Renal cortical epithelial cell (primary cell): ENCODE results near the gene KCNG2. TPM values are rescaled to one million over a fixed set of nuclear protein-coding genes. Genes with fewer than 3 reads are reported as not detected.
A peak's percentile ranks its signal among the peaks of the same experiment; 100 is the strongest.

ENCODE experiments used
- DNase-seq: peaks from one replicate; pipeline ENCODE4 v3.0.0-alpha.2; 2011; ENCODE audit warnings: low read depth
- total RNA-seq: library from RNA; depleted of rRNA; stranded (reverse); fragments of >200 nt; gene quantifications from 2 replicates; pipeline ENCODE4 v1.2.3, GENCODE V29; 2014

Gene KCNG2
- total RNA-seq, 1 donor from 2014 or later, result 0.20 TPM

DNA sequence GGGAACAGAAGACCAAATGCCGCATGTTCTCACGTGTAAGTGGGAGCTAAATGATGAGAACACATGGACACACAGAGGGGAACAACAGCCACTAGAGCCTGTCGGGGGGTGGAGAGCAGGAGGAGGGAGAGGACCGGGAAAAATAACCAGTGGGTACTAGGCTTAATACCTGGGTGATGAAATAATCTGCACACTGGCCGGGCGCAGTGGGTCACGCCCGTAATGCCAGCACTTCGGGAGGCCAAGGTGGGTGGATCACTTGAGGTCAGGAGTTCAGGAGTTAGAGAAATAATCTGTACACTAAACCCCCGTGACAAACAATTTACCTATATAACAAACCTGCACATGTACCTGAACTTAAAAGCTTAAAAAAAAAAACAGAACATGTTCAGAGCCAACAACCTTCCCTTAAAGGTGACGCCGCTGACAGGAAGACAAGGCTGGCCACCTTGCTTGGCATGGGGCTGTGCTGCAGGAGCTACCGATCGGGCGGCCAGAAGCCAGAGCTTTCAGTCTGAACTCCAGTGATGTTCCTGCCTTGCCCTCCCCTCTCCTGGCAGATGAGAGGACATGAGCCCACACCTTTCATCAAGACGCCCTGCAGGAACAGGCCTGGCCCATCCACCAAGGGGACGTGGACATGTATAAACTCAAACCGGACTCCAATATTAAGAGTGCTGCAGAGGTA is 142.5 kb downstream of the KCNG2 start:
- DNase-seq, result no peak

DNA sequence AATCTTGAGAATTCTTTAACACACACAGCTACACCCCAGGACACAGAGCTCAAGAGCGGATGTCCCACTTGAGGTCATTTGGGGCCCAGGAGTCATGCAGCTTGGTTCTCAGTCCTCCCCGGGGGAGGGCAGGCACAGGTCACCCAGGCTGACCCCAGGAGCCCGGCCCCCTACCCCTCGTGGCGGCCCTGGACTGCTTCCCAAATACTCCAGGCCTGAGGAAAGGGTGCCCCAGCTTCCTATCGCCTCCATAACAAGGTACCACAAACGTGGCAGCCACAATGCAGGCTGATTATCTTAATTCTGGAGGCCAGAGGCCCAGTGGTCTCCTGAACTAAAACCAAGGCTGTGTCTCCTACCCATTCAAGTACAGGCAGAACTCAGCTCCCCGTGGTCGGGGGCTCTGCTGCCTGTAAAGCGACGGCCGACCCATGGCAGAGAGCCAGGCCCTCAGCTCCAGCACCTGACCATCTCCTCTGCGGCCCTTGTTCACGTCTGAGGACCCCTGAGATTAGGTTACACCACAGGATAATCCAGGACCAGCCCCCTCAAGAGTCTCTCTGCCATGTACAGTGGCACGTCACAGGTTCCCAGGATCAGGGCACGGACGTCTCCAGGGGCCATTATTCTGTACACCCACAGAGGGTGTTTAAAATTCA is 143.2 kb downstream of the KCNG2 start:
- no peak for DNase-seq

DNA sequence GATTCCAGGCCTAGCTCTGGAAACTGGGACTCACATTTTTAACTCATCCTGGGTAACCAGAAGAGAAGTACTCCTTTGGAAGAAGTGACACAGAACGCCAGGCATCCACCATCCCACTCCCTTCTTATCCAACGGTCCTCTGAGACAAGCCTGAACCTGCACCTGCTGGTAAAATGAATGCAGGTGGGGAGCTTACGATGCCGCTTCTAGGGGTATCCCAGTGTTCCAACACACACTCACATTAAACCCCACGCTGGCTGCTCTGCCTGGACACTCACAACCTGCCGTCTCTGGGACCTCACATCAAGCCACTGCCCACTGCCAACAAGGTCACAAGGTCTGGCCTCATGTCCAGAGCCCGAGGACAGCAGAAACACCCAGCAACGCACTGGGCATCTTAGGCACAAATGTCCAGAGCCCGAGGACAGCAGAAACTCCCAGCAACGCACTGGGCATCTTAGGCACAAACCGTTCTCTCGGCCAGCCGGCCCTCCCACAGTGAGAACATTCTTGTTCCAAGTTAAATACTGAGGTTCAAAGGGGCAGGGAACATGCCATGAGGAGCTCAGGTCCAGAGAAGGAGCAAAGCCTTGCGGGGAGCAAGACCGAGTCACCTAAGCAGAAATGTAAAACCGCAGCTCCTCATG is 143.9 kb downstream of the KCNG2 start:
- no peak for DNase-seq

DNA sequence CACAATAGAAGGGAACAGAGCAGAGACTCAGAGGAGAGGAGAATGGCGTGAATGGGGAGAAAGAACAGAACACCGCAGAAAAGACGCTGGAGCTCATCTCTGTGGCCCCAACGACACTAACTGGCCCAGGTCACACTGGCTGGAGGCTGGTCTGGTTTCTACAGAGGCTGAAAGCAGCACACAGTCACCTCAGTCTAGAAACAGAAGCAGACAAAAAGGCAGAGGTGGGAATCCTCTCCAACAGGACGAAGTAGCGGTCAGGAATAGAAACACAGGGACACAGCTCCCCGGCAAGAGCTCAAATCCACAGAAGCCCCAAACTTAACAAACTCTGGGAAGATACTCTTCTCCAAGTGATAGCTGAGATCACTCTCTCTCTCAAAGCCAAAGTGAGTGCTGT is 144.5 kb downstream of the KCNG2 start:
- DNase-seq, result no peak

DNA sequence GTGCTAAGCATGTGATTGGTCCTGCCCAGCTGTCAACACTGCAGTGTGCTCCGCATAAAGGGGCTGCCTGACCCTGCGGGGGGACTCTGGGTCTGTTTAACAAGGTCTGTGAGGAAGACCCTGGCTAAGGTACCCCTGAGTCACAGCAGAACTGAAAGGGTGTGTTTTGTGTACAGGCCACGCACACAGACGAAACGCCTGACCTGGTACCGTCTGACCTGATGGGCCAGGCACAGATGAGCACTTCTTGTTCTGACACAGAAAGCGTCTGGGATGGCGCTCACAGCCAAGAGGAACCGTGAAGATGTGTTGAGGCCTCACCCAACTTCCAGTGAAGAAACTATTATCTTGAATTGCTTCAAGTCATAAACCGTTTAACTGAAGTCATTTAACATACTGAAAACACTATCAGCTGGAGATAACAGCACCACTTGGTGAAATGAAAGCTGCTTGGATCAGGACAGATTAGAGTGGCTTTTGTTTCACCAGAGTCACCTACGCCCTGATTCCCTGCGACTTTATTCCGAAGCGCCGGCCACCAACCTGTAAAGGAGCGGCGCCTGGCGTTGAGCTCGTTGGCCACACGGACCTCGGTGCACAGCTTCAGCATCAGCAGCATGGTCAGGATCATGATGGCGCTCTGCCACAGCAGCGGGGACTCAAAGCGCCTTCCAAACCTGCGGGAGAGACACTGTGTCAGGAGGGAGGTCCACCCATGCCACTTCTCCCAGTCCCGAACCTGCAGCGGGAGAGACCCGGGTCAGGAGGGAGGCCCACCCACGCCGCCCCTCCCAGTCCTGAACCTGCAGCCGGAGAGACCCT is 145.3 kb downstream of the KCNG2 start:
- no peak for DNase-seq

DNA sequence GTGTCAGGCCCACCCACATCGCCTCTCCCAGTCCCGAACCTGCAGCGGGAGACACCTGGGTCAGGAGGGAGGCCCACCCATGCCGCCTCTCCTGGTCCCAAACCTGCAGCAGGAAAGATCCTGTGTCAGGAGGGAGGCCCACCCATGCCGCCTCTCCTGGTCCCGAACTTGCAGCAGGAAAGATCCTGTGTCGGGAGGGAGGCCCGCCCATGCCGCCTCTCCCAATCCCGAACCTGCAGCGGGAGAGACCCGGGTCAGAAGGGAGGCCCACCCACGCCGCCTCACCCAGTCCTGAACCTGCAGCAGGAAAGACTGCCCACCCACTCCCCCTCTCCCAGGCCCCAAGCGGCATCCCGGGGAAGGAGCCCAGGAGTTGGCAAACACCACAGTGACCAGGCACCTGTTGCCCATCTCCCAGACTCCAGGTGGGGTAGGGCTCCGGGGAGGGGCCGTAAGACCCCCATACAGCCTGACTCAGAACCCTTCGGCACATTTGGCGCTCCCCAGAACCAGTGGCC is 145.9 kb downstream of the KCNG2 start:
- no peak for DNase-seq

DNA sequence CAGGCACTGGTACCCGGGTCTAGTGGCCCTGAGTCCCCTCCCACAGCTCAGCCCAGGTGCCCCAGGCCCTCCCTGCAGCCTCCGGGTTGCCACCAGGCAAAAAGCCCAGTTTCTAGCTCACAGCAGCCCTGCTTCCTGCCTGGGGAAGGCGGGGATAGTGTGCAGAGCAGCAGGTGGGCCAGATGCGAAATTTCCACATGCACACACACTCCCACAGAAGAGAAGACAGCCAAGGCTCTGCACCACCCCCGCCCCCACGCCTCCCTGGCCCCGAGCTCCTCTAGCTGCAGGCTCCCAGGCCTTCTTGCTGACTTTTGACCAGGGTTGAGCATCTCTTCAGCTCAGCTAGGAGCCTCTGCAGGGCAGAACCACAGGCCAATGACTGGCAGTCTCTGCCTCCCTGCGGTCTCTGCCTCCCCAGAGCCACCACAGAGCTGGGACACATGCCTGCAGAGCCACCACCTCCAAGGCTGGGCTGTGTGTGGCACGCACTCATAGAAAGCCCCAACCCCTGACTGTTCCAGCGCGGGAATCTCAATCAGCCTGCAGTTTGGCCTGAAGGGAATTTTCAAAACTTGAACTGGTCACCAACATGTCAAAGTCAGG is 146.5 kb downstream of the KCNG2 start:
- DNase-seq, result no peak

DNA sequence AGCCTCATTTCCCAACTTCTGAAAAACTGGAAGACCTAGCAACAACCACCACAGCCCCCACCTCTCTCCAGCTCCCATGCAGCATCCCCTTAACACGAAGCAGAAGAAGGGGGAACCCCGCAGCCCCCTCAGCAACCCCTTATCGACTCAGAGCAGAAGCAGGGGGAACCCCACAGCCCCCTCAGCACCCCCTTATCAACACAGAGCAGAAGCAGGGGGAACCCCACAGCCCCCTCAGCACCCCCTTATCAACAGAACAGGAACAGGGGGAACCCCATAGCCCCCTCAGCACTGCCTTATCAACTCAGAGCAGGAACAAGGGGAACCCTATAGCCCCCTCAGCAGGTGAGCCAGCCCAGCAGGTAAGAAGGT is 147.0 kb downstream of the KCNG2 start:
- no peak for DNase-seq

DNA sequence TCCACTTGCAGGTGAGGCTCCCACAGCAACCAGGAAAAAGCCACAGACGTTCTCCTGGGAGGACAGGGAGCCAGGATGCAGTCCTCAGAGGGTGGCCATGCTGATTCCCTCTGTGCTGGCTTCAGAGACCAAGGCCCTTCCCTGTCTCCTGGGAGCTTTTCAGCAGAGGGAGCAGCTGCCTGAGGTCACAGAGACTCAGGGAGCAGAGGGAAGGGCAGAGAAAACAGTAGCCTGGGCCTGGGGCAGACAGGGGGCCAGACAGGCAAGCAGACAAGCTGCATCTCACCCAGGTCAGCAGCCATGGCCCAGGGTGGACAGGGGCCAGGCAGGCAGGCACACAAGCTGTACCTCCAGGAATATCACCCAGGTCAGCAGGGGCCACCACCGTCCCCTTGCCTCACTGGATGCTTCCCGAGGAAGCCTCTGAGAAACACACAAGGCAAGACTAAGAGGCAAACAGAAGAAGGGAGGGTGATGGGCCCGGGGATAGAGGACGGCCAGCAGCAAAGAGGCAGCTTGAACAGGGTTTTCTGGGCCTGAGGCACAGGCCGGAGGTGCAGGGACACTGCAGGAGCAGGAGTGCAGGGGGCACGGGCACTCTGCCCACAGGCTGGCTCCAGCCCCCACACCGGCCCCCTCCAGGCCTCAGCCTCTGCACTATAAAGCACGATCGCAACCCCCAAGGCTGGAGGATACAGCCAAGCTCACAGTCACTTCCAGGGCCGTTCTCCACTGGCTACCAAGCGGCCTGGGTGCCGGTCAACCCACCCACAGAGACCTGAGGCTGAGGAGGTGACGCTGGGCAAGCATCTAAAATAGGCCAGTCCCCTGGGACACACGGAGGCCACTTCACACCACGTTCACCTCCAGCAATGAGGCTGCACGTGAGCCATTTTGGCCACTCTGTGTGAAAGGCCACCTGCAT is 147.6 kb downstream of the KCNG2 start:
- DNase-seq, result no peak

DNA sequence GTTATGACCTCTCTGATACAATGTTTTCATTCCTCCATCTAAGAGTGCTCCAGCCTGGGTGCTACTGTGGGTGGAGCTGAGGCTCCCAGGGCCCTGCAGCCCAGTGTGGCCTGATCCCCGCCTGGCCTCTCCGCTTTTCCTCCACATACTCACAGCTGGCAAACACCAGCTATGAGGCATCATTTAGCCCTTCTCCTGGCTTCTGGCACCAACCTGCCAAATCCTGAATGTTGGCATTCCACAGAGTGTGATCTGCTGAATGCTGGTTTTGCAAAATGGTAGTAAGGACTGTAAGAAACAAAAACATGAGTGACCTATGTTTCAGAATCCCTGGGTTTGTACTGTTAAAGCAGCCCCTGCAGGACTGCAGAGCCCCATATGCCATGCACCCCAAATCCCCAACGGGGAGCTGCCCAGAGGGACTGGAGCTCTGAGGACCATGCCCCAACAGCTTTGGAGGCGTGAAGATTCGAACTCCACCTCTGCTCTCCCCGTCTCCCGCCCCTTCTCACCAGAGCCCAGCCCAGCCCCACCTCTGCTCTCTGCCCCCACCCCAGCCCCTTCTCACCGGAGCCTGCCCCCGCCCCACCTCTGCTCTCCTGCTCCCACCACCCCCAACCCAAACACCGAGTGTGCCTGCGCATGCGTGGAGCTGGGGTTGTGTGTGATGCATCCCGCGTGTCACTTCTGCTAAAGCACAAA is 149.5 kb downstream of the KCNG2 start:
- DNase-seq, result no peak

DNA sequence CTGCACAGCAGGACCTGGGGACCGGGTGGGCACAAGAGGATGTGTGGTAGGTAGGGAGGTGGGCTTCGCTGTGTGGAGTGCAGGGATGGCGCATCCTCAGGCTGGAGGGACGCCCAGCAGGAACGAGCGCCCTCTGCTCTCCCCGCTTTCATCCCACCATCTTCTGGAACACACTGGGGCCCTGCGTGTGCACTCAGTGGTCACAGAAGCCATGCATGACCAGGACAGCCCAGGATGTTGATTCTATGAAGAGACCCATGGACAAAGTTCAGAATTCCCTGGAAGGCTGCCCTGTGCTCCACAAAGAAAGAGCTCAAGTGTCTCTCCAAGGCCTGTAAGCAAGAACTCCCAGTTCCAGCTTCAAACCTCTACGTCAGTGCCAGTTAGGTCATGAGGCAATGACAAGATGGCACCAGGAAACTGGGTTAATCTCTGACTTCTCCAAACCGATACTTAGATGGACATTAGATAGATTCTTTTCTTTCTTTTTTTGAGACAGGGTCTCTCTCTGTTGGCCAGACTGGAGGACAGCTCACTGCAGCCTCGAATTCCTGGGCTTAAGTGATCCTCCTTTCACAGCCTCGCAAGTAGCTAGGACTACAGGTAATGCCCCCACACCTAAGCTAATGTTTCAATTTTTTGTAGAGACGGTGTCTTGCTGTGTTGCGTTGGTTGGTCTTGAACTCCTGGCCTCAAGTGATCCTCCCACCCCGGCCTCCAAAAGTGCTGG is 150.3 kb downstream of the KCNG2 start:
- peak; percentile 18 for DNase-seq

DNA sequence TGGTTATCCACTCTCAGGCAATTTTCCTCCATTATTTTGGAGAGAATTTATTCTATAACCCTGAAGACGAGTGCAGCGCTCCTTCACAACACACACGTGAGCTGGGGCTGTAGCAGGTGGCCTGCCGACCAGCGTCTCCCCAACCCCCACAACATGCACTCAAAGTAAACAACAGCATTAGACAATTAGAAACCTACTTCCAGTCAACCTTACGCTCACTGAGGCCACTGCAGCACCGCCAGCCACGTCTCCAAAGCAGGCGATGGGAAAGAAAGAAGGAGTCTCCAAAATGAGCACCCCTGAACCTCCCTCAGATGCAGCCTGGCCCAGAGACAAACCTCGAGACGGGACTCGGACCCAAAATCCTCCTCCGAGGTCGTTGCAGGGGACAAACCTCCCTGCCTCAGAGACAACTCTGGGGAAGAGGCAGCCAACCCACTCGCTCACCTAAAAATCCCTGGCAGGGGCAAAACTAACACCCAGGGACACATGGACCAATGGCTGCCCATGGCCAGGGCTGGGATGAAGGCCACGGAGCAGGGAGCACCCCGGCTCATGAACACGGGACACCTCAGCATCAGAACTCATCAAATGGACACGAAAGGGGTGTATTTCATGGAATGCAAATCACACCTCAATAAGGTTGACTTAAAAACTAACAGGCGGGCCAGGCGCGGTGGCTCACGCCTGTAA is 151.1 kb downstream of the KCNG2 start:
- no peak for DNase-seq

Other genes starting within 250 kb of the KCNG2 start
- 31.3 and 36.1 TPM in 2 replicates for gene CTDP1, start 118.1 kb upstream of the KCNG2 start, total RNA-seq
- gene SLC66A2, start 153.7 kb downstream of the KCNG2 start, total RNA-seq, result 44.7 and 53.7 TPM in 2 replicates
- 13.1 and 20.1 TPM in 2 replicates for gene HSBP1L1, start 166.7 kb downstream of the KCNG2 start, total RNA-seq
- gene TXNL4A, start 190.6 kb downstream of the KCNG2 start, total RNA-seq, result 40.1 and 72.4 TPM in 2 replicates
- gene RBFA, start 236.5 kb downstream of the KCNG2 start, total RNA-seq, result 26.0 and 47.1 TPM in 2 replicates